GM21737 (cell line): ENCODE measurements around the gene CCR1.

ENCODE experiments used
- ATAC-seq: cut with Tn5 transposase; IDR thresholded peaks from one replicate; pipeline ENCODE4 v1.9.1; 2021; ENCODE audit warnings: mild to moderate bottlenecking, moderate library complexity; ENCODE audit not compliant: unreplicated experiment

Gene CCR1

GRCh38 chr3:46208167-46208704, at the start of gene CCR1:
TSS of gene CCR1 (minus strand) at chr3:46208313. CDS start at chr3:46204313, 4,000 bp downstream.
- peak; percentile 51 for ATAC-seq

GRCh38 chr3:46252980-46253379, 44.9 kb upstream of the CCR1 start:
- ATAC-seq = no peak

- no peak for ATAC-seq
Measured at GRCh38 chr3:46245146-46245545, 37.0 kb upstream of the CCR1 start.

GRCh38 chr3:46243560-46243959, 35.4 kb upstream of the CCR1 start:
- ATAC-seq = no peak

- ATAC-seq = no peak
Measured at GRCh38 chr3:46242120-46242519, 34.0 kb upstream of the CCR1 start, which contains the start of gene CCR3. TSS of gene CCR3 (plus strand) at chr3:46242460. CDS start at chr3:46265159, 22,699 bp downstream.

- no peak for ATAC-seq
Measured at GRCh38 chr3:46239952-46240351, 31.8 kb upstream of the CCR1 start.

- no peak for ATAC-seq
Measured at GRCh38 chr3:46239301-46239938, 31.3 kb upstream of the CCR1 start.

- ATAC-seq = no peak
Measured at GRCh38 chr3:46238386-46238785, 30.3 kb upstream of the CCR1 start.

- ATAC-seq = no peak
Measured at GRCh38 chr3:46236294-46237054, 28.4 kb upstream of the CCR1 start.

- ATAC-seq = no peak
Measured at GRCh38 chr3:46235425-46235824, 27.3 kb upstream of the CCR1 start.

GRCh38 chr3:46233194-46233593, 25.1 kb upstream of the CCR1 start:
- ATAC-seq = no peak

- no peak for ATAC-seq
Measured at GRCh38 chr3:46231323-46231722, 23.2 kb upstream of the CCR1 start.

- no peak for ATAC-seq
Measured at GRCh38 chr3:46228260-46229242, 20.4 kb upstream of the CCR1 start.

- no peak for ATAC-seq
Measured at GRCh38 chr3:46222435-46223161, 14.5 kb upstream of the CCR1 start.

- ATAC-seq = no peak
Measured at GRCh38 chr3:46221938-46222337, 13.8 kb upstream of the CCR1 start.

GRCh38 chr3:46221391-46221790, 13.3 kb upstream of the CCR1 start:
- ATAC-seq = no peak

GRCh38 chr3:46218196-46218709, 10.1 kb upstream of the CCR1 start:
- ATAC-seq = no peak

GRCh38 chr3:46215810-46216414, 7.8 kb upstream of the CCR1 start:
- ATAC-seq = no peak

GRCh38 chr3:46214751-46215352, 6.7 kb upstream of the CCR1 start:
- no peak for ATAC-seq
